SK-N-SH (cell line): ENCODE data around the gene HSPA12A.

Experiments
- CTCF ChIP-seq: fragments of 200-600 bp; sonication (generic); IDR thresholded peaks from 2 replicates; pipeline ENCODE4 v1.6.1; 2017; ENCODE audit warnings: antibody characterized with exemption, mild to moderate bottlenecking, moderate library complexity
- EP300 ChIP-seq, 2 experiments: IDR thresholded peaks; 2 replicates each; pipeline versions ENCODE4 v1.4.0 to v1.6.1; 2012; ENCODE audit warnings: borderline replicate concordance in 1 of 2, low read depth in 1 of 2, low read length in 1 of 2
- FOXJ3 ChIP-seq: sonication (generic); formaldehyde crosslinking; IDR thresholded peaks from 2 replicates; pipeline ENCODE4 v1.5.1; 2020; ENCODE audit warnings: mild to moderate bottlenecking, missing genetic modification reagents
- GATA2 ChIP-seq: sonication (generic); formaldehyde crosslinking; IDR thresholded peaks from 2 replicates; pipeline ENCODE4 v1.5.0; 2020; ENCODE audit warnings: mild to moderate bottlenecking, missing genetic modification reagents
- MXI1 ChIP-seq: IDR thresholded peaks from 2 replicates; pipeline ENCODE4 v1.6.1; 2012; ENCODE audit warnings: mild to moderate bottlenecking, low read depth, low read length, improper control_type of control experiment
- NRF1 ChIP-seq: IDR thresholded peaks from 2 replicates; pipeline ENCODE4 v1.6.1; 2012; ENCODE audit warnings: low read depth, mild to moderate bottlenecking, low read length
- REST ChIP-seq: IDR thresholded peaks from 2 replicates; pipeline ENCODE4 v1.6.1; 2012; ENCODE audit warnings: mild to moderate bottlenecking, low read depth, low read length, moderate library complexity
- TAF1 ChIP-seq: IDR thresholded peaks from 2 replicates; pipeline ENCODE4 v1.6.1; 2012; ENCODE audit warnings: low read depth, mild to moderate bottlenecking, low read length, moderate library complexity, borderline replicate concordance
- TEAD4 ChIP-seq: IDR thresholded peaks from 2 replicates; pipeline ENCODE4 v1.4.0; 2012; ENCODE audit warnings: mild to moderate bottlenecking, borderline replicate concordance; ENCODE audit not compliant: insufficient read depth
- USF1 ChIP-seq: IDR thresholded peaks from 2 replicates; pipeline ENCODE4 v1.4.0; 2012; ENCODE audit warnings: low read depth, borderline replicate concordance
- YY1 ChIP-seq: IDR thresholded peaks from 2 replicates; pipeline ENCODE4 v1.4.0; 2012; ENCODE audit warnings: low read depth, mild to moderate bottlenecking

- TF ChIP-seq TEAD4 (no peak), CTCF (no peak), USF1 (no peak), TAF1 (no peak), YY1 (no peak), NRF1 (no peak), GATA2 (CRISPR knock-in tag) (no peak), MXI1 (no peak), EP300 (IDR thresholded peaks at IDR 0.05; ENCODE audit: borderline replicate concordance in 1 of 2, low read depth in 1 of 2, low read length in 1 of 2) (no peak), REST (no peak), FOXJ3 (no peak)
These were observed 5.0 kb upstream of the HSPA12A start for GRCh38 chr10:116747325-116747724.
